ENCODE results near the gene SLAIN1.

DNA sequence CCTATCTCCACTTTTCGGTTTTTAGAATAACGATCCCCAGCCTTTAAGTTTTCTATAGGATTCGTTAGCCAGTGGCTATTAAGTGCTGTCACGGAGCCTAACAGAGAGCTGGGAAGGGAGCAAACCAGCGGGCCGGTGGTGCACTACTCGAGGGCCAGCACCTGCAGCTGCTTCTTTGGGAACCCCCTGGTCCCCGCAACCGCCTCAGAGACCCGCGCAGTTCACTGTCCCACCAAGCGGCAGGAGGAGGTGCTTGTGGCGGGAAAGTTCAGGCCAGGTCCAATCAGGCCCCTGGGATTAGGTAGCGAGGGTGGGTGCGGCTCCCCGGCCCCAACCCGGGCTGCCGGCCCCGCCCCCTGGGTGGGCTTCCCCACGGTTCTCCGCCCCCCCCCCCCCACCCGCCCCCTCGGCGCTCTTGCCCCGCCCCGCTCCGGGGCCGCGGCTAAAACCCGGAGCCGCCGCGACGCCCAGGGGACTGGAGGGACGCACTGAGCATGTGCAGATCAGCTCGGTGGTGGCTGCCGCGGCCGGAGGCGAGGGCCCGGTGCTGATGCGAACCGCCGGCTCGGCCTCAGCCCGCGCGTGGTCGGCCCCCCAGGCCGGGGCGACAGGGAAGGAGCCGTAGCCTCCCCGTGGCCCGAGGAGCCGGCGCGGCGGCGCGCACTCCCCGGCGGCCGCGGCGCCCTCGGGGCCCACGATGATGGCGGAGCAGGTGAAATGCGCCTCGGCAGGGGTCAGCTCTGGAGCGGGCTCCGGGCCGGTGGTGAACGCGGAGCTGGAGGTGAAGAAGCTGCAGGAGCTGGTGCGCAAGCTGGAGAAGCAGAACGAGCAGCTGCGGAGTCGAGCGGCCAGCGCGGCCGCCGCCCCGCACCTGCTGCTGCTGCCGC lies at the start of gene SLAIN1:
- TF ChIP-seq, protein P1, sequence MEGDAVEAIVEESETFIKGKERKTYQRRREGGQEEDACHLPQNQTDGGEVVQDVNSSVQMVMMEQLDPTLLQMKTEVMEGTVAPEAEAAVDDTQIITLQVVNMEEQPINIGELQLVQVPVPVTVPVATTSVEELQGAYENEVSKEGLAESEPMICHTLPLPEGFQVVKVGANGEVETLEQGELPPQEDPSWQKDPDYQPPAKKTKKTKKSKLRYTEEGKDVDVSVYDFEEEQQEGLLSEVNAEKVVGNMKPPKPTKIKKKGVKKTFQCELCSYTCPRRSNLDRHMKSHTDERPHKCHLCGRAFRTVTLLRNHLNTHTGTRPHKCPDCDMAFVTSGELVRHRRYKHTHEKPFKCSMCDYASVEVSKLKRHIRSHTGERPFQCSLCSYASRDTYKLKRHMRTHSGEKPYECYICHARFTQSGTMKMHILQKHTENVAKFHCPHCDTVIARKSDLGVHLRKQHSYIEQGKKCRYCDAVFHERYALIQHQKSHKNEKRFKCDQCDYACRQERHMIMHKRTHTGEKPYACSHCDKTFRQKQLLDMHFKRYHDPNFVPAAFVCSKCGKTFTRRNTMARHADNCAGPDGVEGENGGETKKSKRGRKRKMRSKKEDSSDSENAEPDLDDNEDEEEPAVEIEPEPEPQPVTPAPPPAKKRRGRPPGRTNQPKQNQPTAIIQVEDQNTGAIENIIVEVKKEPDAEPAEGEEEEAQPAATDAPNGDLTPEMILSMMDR (IDR thresholded peaks at IDR 0.05): no peak
- TF ChIP-seq ZFX (IDR thresholded peaks at IDR 0.05; ENCODE audit: borderline replicate concordance): no peak

All from 22Rv1 (cell line).